ENCODE results near the gene LINC00305. TPM values are rescaled to one million over a fixed set of nuclear protein-coding genes. Genes with fewer than 3 reads are reported as not detected.

Gene LINC00305
- total and polyA plus RNA-seq, 2 of the 13 experiments (the other 11 are each of a cell fraction or from before 2014, with no cell fraction given), result not detected

GRCh38 chr18:64171576-64171975 is 22.7 kb upstream of the LINC00305 start:
- no peaks in the 10 kb centered on the region for H3K4me1 ChIP-seq (ENCODE audit: insufficient read depth, low read length)
- H3K4me2 ChIP-seq (ENCODE audit: low read depth, low read length), result no peak overlapping the region
- ChIA-PET POLR2A (no interaction called here), CTCF (ENCODE audit: low intra/inter-chr PET ratio, low total read pairs) (no interaction called here)
- no peaks in the 10 kb centered on the region for H3K27me3 ChIP-seq (ENCODE audit: control insufficient read depth in 1 of 2, insufficient read depth in 2 of 2, low read length in 2 of 2)
- DNase-seq (ENCODE audit: low spot score), result no peak
- in situ Hi-C loops (cut with HindIII; ENCODE audit: extremely low pct_ligation_motif_present, low pct_unique_long_range_greater_than_20kb) (no loop called here), intact Hi-C loops (cut with micrococcal nuclease; ENCODE audit: unreplicated experiment) (no loop called here)
- no peak for ATAC-seq
- no peak overlapping the region for H3K27ac ChIP-seq (ENCODE audit: extremely low read length, insufficient read depth, low read length)
- no peak overlapping the region for H2AFZ ChIP-seq (ENCODE audit: low read length)
- H4K20me1 ChIP-seq (ENCODE audit: insufficient read depth, low read length), result no peaks in the 10 kb centered on the region
- no peak for FAIRE-seq
- no peaks in the 10 kb centered on the region for H3K36me3 ChIP-seq (replicated peaks in 1 of 2; ENCODE audit: control insufficient read depth in 1 of 2, insufficient read depth in 2 of 2, low read length in 2 of 2)
- WGBS (ENCODE audit: low lambda C conversion rate), result 7% methylated on average over 1 of the region's 1 CpG
- H3K9ac ChIP-seq (ENCODE audit: insufficient read depth, low read depth, low read length), result no peak overlapping the region
- no peaks in the 10 kb centered on the region for H3K9me3 ChIP-seq (ENCODE audit: low read length)
- H3K4me3 ChIP-seq (replicated peaks in 1 of 3; ENCODE audit: insufficient read depth in 1 of 3, low read depth in 2 of 3, low read length in 3 of 3), result no peak overlapping the region
- TF ChIP-seq POGK (CRISPR knock-in tag; conservative IDR thresholded peaks at IDR 0.05) (no peak), NFYC (CRISPR knock-in tag; IDR thresholded peaks at IDR 0.05) (no peak), RELA (CRISPR knock-in tag; IDR thresholded peaks at IDR 0.05) (no peak), ZC3H13 (CRISPR knock-in tag; IDR thresholded peaks at IDR 0.05) (no peak), ZNF770 (CRISPR knock-in tag; IDR thresholded peaks at IDR 0.05) (no peak), TGIF2 (CRISPR knock-in tag; IDR thresholded peaks at IDR 0.05) (no peak), ZNF777 (CRISPR knock-in tag; IDR thresholded peaks at IDR 0.05) (no peak), ZNF24 (IDR thresholded peaks at IDR 0.05) (no peak), ZNF652 (CRISPR knock-in tag; IDR thresholded peaks at IDR 0.05; ENCODE audit: borderline replicate concordance, low read depth) (no peak), PHF20 (CRISPR knock-in tag; IDR thresholded peaks at IDR 0.05) (no peak), ZNF232 (CRISPR knock-in tag; IDR thresholded peaks at IDR 0.05; ENCODE audit: borderline replicate concordance) (no peak), ZNF292 (CRISPR knock-in tag; IDR thresholded peaks at IDR 0.05; ENCODE audit: borderline replicate concordance, low read depth) (no peak), DNMT3B (CRISPR knock-in tag; conservative IDR thresholded peaks at IDR 0.05) (no peak), HNF4G (IDR thresholded peaks at IDR 0.05; ENCODE audit: borderline replicate concordance, low read depth, low read length) (no peak), HNF4G (CRISPR knock-in tag; IDR thresholded peaks at IDR 0.05; ENCODE audit: borderline replicate concordance, low read depth) (no peak), NRL (CRISPR knock-in tag; IDR thresholded peaks at IDR 0.05; ENCODE audit: borderline replicate concordance) (no peak), ZNF430 (CRISPR knock-in tag; IDR thresholded peaks at IDR 0.05) (no peak), ZFP36 (IDR thresholded peaks at IDR 0.05; ENCODE audit: borderline replicate concordance, low read depth, low read length, partially characterized antibody) (no peak)
- BruUV-seq (replicated peaks), result no TSS peak
- no peaks in the 10 kb centered on the region for H3K79me2 ChIP-seq (ENCODE audit: insufficient read depth, low read length)
